ENCODE measurements around the gene ATAD3A.
"Not testable (repeated sequence)": the region's sequence is repeated elsewhere in the genome, so short reads cannot be mapped to it uniquely, and the experiment has no call there.

ATAD3A gene

GRCh38 chr1:1477206-1477605, 34.8 kb upstream of the ATAD3A start:
- H3K27ac ChIP-seq (ENCODE audit: low read depth, low read length): no peak overlapping the region
- TF ChIP-seq EZH2phosphoT487 (conservative IDR thresholded peaks at IDR 0.05; ENCODE audit: low read length): no peak
- TF ChIP-seq, protein P1, sequence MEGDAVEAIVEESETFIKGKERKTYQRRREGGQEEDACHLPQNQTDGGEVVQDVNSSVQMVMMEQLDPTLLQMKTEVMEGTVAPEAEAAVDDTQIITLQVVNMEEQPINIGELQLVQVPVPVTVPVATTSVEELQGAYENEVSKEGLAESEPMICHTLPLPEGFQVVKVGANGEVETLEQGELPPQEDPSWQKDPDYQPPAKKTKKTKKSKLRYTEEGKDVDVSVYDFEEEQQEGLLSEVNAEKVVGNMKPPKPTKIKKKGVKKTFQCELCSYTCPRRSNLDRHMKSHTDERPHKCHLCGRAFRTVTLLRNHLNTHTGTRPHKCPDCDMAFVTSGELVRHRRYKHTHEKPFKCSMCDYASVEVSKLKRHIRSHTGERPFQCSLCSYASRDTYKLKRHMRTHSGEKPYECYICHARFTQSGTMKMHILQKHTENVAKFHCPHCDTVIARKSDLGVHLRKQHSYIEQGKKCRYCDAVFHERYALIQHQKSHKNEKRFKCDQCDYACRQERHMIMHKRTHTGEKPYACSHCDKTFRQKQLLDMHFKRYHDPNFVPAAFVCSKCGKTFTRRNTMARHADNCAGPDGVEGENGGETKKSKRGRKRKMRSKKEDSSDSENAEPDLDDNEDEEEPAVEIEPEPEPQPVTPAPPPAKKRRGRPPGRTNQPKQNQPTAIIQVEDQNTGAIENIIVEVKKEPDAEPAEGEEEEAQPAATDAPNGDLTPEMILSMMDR (IDR thresholded peaks at IDR 0.05; ENCODE audit: insufficient read depth, low read length, poor library complexity, severe bottlenecking): no peak
- H3F3A ChIP-seq (ENCODE audit: insufficient read depth): no peaks in the 10 kb centered on the region
- no peak overlapping the region for H3K4me3 ChIP-seq (ENCODE audit: insufficient read depth, low read length, poor library complexity, severe bottlenecking)
- no peaks in the 10 kb centered on the region for H3K36me3 ChIP-seq (ENCODE audit: low read length)
- no peaks in the 10 kb centered on the region for H4K20me1 ChIP-seq (ENCODE audit: low read depth, low read length)
- no peaks in the 10 kb centered on the region for H3K9me3 ChIP-seq (ENCODE audit: insufficient read depth, low read length)
- H3K9me2 ChIP-seq (replicated peaks; ENCODE audit: insufficient read depth, low read length): no peaks in the 10 kb centered on the region
- no peaks in the 10 kb centered on the region for H3K27me3 ChIP-seq (ENCODE audit: low read length)
- peaks cover 35% of the 10 kb centered on the region for H3K79me2 ChIP-seq (ENCODE audit: insufficient read depth, low read length)
- H3K9ac ChIP-seq (ENCODE audit: low read length): no peak overlapping the region
- H2AFZ ChIP-seq (ENCODE audit: low read depth, low read length, severe bottlenecking): no peak overlapping the region
- H3K4me2 ChIP-seq (ENCODE audit: low read depth, low read length, poor library complexity, severe bottlenecking): no peak overlapping the region

DNA sequence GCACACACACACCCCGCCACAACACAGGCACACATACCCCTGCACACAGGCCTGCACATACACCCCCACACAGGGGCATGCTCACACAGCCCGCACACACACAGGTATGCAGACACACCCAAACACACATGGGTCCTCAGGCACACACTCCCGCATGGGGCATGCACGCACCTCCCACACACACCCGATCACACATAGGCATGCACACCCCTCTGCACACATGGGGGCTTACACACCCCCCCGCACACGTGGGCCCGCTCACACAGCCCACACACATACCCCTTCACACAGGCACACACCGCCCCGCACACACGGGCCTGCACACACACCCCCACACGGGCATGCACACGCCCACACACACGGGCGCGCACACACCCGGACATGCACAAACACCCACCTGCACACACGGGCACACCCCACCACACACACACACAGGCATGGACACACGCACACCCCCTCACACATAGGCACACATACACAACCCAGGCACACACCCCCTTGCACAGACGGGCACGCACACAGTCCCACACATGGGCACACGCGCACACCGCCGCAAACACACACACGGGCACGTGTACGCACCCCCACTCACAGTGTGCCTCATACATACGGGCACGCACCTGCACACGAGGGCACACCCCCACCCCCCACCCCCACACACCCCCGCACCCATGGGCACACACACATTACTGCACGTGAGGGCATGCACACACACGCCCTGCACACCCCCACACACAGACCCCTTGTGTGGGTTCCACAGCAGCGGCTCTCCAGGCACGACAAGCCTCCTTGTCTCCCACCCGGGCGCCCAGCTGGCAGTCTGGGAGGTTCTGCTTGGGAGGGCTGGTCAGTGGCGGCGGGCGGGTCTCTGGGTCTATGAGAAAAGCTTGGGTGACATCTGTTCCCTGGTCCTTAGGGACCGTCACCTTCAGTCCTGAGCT, 32.1 kb upstream of the ATAD3A start:
- Histone ChIP-seq H3K9me2 (replicated peaks; ENCODE audit: insufficient read depth, low read length) (no peaks in the 10 kb centered on the region), H4K20me1 (ENCODE audit: low read depth, low read length) (no peaks in the 10 kb centered on the region), H3K36me3 (ENCODE audit: low read length) (no peaks in the 10 kb centered on the region), H2AFZ (ENCODE audit: low read depth, low read length, severe bottlenecking) (no peak overlapping the region), H3F3A (ENCODE audit: insufficient read depth) (no peaks in the 10 kb centered on the region), H3K9me3 (ENCODE audit: insufficient read depth, low read length) (no peaks in the 10 kb centered on the region), H3K4me2 (ENCODE audit: low read depth, low read length, poor library complexity, severe bottlenecking) (no peak overlapping the region), H3K27ac (ENCODE audit: low read depth, low read length) (no peak overlapping the region), H3K9ac (ENCODE audit: low read length) (no peak overlapping the region), H3K79me2 (ENCODE audit: insufficient read depth, low read length) (peaks cover 11% of the 10 kb centered on the region; the same call in 1 of the 2 replicates), H3K4me3 (ENCODE audit: insufficient read depth, low read length, poor library complexity, severe bottlenecking) (no peak overlapping the region), H3K27me3 (ENCODE audit: low read length) (no peaks in the 10 kb centered on the region)
- TF ChIP-seq, protein P1 (IDR thresholded peaks at IDR 0.05; ENCODE audit: insufficient read depth, low read length, poor library complexity, severe bottlenecking): no peak
- no peak for TF ChIP-seq EZH2phosphoT487 (conservative IDR thresholded peaks at IDR 0.05; ENCODE audit: low read length)

DNA sequence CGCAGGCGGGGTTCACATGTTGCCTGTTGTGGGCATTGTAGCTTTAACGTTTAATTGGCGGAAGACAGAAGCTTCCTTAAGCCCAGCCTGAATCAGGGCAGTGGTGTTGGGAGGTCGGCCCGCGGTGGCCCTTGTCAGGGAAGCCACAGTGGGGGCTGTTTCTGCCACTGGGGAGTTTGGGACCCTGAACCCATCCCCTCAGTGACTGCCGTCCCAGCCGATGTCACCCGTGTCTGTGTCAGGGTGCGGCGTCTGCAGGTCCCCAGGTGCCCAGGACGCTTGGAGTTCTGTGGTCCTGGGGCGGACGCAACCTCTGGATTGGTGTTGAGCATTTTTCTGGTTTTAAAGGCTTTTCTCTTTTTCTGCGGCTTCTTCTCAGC, 31.5 kb upstream of the ATAD3A start:
- not testable (repeated sequence) for H3K9me2 ChIP-seq (replicated peaks; ENCODE audit: insufficient read depth, low read length); H3K27me3 ChIP-seq (ENCODE audit: low read length); H3K4me2 ChIP-seq (ENCODE audit: low read depth, low read length, poor library complexity, severe bottlenecking); H3K36me3 ChIP-seq (ENCODE audit: low read length); H3K9ac ChIP-seq (ENCODE audit: low read length); H3K4me3 ChIP-seq (ENCODE audit: insufficient read depth, low read length, poor library complexity, severe bottlenecking); H3K9me3 ChIP-seq (ENCODE audit: insufficient read depth, low read length); H3F3A ChIP-seq (ENCODE audit: insufficient read depth); H3K27ac ChIP-seq (ENCODE audit: low read depth, low read length); H4K20me1 ChIP-seq (ENCODE audit: low read depth, low read length); H2AFZ ChIP-seq (ENCODE audit: low read depth, low read length, severe bottlenecking)
- peaks cover 11% of the 10 kb centered on the region; the same call in 1 of the 2 replicates for H3K79me2 ChIP-seq (ENCODE audit: insufficient read depth, low read length)

DNA sequence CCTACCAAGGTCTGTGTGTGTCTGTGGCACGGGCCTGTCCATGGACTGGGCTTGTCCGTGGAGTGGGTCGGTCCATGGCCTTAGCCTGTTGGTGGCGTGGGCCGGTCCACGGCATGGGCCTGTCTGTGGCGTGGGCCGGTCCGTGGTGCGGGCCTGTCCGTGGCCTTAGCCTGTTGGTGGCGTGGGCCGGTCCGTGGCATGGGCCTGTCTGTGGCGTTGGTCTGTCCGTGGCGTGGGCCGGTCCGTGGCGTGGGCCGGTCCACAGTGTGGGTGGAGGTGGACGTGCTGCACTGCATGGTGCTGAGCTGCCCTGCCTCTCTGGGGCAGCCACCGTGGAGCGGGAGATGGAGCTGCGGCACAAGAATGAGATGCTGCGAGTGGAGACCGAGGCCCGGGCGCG, 30.2 kb upstream of the ATAD3A start:
- not testable (repeated sequence) for H3K36me3 ChIP-seq (ENCODE audit: low read length); H3K9ac ChIP-seq (ENCODE audit: low read length); H3K4me3 ChIP-seq (ENCODE audit: insufficient read depth, low read length, poor library complexity, severe bottlenecking); H3K27me3 ChIP-seq (ENCODE audit: low read length); H3K9me2 ChIP-seq (replicated peaks; ENCODE audit: insufficient read depth, low read length); H3K79me2 ChIP-seq (ENCODE audit: insufficient read depth, low read length); H3K4me2 ChIP-seq (ENCODE audit: low read depth, low read length, poor library complexity, severe bottlenecking); H3F3A ChIP-seq (ENCODE audit: insufficient read depth); H4K20me1 ChIP-seq (ENCODE audit: low read depth, low read length); H3K9me3 ChIP-seq (ENCODE audit: insufficient read depth, low read length); H3K27ac ChIP-seq (ENCODE audit: low read depth, low read length); H2AFZ ChIP-seq (ENCODE audit: low read depth, low read length, severe bottlenecking)

Measured in SU-DHL-6 (cell line).